Measurements from ENCODE around the gene CACNA2D4. TPM values are rescaled to one million over a fixed set of nuclear protein-coding genes. Genes with fewer than 3 reads are reported as not detected.

Gene CACNA2D4
- total RNA-seq, 1 donor from 2014 or later, result 6.1 TPM

DNA sequence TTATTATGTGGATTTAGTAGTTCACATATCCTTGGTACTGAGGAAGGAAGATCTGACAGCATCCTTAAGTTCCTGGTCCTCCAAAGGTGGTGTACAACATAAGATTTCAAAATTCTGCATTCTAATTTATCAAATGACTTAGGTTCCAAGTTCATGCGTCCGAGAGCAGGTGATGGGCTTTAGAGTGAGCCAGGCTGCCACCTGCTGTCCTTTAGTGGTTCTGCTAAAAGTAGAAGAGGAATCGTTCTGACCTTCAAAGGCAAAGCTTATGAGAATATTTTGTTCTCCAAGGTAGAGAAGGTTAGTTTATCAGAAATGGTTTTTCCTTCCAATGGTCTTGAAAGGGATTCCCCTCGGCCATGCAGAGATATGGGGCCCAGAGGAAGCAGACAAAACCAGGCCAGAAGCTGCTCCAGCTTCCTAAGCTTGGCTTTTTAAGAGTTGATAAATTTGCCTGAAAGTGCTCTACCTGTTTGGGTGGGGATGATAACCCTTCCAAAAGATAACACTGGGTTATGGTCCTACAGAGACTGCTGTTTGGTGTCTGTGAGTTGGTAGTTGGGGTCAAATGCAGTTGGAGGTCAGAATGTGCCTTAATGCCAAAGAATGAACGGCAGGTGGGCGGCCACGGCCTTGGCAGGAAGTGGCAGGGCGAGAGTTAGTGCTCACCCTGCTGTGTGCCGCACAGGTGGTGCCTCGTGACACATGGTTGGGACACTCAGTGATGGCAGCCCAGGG is 127.2 kb downstream of the CACNA2D4 start:
- H3K4me1 Mint-ChIP-seq (ENCODE audit: low read depth), result peaks cover 26% of the 10 kb centered on the region
- no peaks in the 10 kb centered on the region for H3K9me3 Mint-ChIP-seq
- intact Hi-C loops (cut with micrococcal nuclease), result loop anchor here (1.0 kb wide), 4 partner anchors 139 to 673 kb away; no protein-coding TSS in a partner anchor
- H3K27me3 Mint-ChIP-seq (ENCODE audit: insufficient read depth), result no peaks in the 10 kb centered on the region
- H3K36me3 Mint-ChIP-seq (ENCODE audit: low read depth), result peaks cover 6% of the 10 kb centered on the region
- no peak overlapping the region for H3K27ac Mint-ChIP-seq
- DNase-seq (ENCODE audit: low spot score), result peak; percentile 50
- H3K4me3 Mint-ChIP-seq, result no peak overlapping the region

DNA sequence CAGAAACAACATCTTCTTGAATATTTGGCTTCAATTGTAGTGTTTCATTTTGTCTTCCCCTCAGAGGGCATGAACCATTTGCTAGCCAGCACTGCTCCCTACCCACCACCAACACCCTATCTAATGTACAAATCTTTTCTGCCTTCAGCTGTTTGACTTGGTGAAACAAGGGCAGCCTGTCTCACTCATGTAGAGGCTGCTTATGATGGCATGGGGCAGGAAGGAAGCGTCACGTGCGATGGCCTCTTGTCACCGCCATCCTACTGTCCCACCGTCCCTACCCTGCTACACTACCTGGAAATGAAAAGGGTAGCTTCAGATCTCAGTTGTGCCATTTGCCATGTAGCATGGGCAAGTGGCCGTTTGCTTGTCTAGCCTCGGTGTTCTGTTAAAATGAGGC is 128.0 kb downstream of the CACNA2D4 start:
- H3K4me3 Mint-ChIP-seq, result no peak overlapping the region
- H3K9me3 Mint-ChIP-seq, result no peaks in the 10 kb centered on the region
- no peak for DNase-seq (ENCODE audit: low spot score)
- peaks cover 20% of the 10 kb centered on the region for H3K4me1 Mint-ChIP-seq (ENCODE audit: low read depth)
- H3K36me3 Mint-ChIP-seq (ENCODE audit: low read depth), result peaks cover 12% of the 10 kb centered on the region
- intact Hi-C loops (cut with micrococcal nuclease), result no loop called here
- no peaks in the 10 kb centered on the region for H3K27me3 Mint-ChIP-seq (ENCODE audit: insufficient read depth)
- H3K27ac Mint-ChIP-seq, result no peak overlapping the region

DNA sequence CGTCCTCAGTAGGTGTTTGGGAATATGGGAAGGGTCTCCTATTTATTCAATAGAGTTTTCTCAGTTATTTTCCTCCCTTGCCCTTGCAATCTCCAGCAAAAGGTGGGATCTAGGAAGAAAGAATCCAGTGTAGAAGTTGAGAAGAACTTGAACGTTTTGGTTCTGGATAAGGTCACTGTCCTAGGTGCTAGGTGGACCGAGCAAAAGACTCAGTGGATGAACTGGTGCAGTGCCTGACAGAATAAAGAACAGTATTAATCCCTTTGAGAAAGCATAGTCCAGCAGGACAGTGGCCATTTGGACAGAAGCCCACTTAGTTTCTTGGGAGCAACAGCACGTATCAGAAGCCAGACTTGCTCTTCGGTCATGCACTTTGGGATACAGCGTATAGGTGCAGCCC is 130.7 kb downstream of the CACNA2D4 start:
- H3K27ac Mint-ChIP-seq, result no peak overlapping the region
- intact Hi-C loops (cut with micrococcal nuclease), result no loop called here
- no peaks in the 10 kb centered on the region for H3K27me3 Mint-ChIP-seq (ENCODE audit: insufficient read depth)
- peaks cover 19% of the 10 kb centered on the region for H3K36me3 Mint-ChIP-seq (ENCODE audit: low read depth)
- no peak overlapping the region for H3K4me3 Mint-ChIP-seq
- no peaks in the 10 kb centered on the region for H3K9me3 Mint-ChIP-seq
- peaks cover 19% of the 10 kb centered on the region for H3K4me1 Mint-ChIP-seq (ENCODE audit: low read depth)
- DNase-seq (ENCODE audit: low spot score), result no peak

DNA sequence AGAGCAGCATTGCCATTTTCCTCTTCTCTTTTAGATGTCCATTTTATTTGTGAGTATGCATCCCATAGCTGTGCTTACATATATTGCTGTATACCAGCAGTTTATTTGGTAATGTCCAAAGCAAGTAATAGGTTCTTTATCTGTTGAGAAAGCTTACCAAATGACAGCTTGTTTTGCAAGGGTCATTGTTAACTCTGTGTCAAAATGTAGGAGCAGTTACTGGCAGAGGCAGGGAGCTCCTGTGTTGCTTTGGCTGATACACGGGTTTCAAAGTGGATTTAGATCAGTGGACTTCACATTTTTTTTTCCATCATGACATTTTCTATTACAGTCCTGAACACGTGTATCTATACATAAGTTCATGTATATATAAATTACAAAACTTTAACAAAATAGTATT is 136.2 kb downstream of the CACNA2D4 start:
- no peak for DNase-seq (ENCODE audit: low spot score)
- H3K4me1 Mint-ChIP-seq (ENCODE audit: low read depth), result no peaks in the 10 kb centered on the region
- peaks cover 30% of the 10 kb centered on the region for H3K36me3 Mint-ChIP-seq (ENCODE audit: low read depth)
- intact Hi-C loops (cut with micrococcal nuclease), result no loop called here
- H3K27me3 Mint-ChIP-seq (ENCODE audit: insufficient read depth), result no peaks in the 10 kb centered on the region
- no peak overlapping the region for H3K4me3 Mint-ChIP-seq
- H3K27ac Mint-ChIP-seq, result no peak overlapping the region
- H3K9me3 Mint-ChIP-seq, result no peaks in the 10 kb centered on the region

DNA sequence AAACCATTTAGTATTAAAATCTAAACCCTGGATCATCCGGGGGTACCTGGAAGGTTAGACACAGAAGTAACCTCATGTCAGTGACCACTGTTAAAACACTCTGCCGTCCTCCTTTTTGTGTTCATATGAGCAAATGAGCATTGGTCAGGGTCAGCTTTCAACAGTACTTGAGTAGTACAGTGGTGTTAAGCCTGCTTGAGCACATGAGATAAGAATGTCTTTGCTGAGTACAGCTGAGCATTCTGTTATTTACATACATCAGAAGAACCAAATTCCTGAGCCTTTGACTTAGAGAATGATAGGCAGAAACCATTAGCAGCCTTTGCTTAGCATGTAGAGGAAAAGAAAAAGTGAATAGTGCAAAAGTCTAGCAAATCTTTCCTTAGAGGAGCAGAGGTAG is 136.7 kb downstream of the CACNA2D4 start:
- no peaks in the 10 kb centered on the region for H3K4me1 Mint-ChIP-seq (ENCODE audit: low read depth)
- intact Hi-C loops (cut with micrococcal nuclease), result no loop called here
- peaks cover 28% of the 10 kb centered on the region for H3K36me3 Mint-ChIP-seq (ENCODE audit: low read depth)
- no peak overlapping the region for H3K4me3 Mint-ChIP-seq
- no peak for DNase-seq (ENCODE audit: low spot score)
- H3K27ac Mint-ChIP-seq, result no peak overlapping the region
- no peaks in the 10 kb centered on the region for H3K27me3 Mint-ChIP-seq (ENCODE audit: insufficient read depth)
- no peaks in the 10 kb centered on the region for H3K9me3 Mint-ChIP-seq

DNA sequence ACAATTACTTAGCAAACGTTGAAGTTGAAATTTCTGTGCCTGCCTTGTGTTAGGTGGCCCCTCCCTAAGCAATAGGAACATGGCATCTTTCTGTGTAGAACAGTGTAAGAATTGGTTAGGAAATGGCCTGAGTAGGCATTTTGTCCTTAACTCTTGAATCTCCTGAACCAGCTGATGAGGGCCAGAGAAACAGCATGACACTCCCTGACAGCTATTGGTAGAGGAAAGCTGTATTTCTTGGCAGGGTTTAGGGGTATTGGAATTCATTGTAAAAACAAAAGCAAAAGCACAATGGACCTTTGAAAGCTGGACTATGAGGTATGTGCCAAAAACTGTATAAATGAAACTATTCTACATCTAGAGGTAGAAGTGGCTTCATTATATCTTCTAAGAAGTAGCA is 138.7 kb downstream of the CACNA2D4 start:
- no peak for DNase-seq (ENCODE audit: low spot score)
- Mint-ChIP-seq H3K36me3 (ENCODE audit: low read depth) (peaks cover 29% of the 10 kb centered on the region), H3K9me3 (no peaks in the 10 kb centered on the region), H3K27me3 (ENCODE audit: insufficient read depth) (no peaks in the 10 kb centered on the region), H3K4me1 (ENCODE audit: low read depth) (peaks cover 17% of the 10 kb centered on the region), H3K4me3 (no peak overlapping the region), H3K27ac (no peak overlapping the region)
- intact Hi-C loops (cut with micrococcal nuclease), result no loop called here

DNA sequence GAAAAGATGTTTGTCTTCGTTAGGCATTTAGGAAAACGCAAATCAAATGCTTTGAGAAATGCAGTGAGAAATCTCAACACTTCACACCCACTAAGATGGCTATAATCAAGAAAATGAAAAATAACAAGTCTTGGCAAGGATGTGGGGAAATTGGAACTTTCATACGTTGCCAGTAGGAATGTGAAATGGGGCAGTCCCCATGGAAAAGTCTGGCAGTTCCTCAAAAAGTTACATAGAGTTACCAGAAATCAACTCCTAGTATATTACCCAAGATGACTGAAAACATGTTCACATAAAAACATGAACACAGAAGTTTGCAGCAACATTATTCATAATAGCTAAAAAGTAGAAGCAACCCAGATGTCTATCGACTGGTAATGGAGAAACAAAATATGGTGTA is 139.5 kb downstream of the CACNA2D4 start:
- Mint-ChIP-seq H3K4me1 (ENCODE audit: low read depth) (peaks cover 17% of the 10 kb centered on the region), H3K9me3 (no peaks in the 10 kb centered on the region), H3K36me3 (ENCODE audit: low read depth) (peaks cover 23% of the 10 kb centered on the region)

DNA sequence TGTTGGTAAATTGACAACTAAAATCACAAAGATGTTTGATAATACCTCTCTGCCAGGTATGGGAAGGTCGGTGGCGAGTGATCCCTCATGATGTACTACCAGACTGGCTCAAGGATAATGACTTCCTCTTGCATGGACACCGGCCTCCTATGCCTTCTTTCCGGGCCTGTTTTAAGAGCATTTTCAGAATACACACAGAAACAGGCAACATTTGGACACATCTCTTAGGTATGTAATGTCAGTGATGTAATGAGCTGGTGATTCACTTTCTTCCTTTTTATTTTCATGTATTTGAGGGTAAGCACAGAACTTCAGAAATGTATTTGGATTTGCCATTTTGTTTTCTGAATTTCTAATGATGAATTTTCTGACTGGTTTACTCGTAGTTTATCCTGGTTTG is 140.7 kb downstream of the CACNA2D4 start:
- no peaks in the 10 kb centered on the region for H3K27me3 Mint-ChIP-seq (ENCODE audit: insufficient read depth)
- H3K4me1 Mint-ChIP-seq (ENCODE audit: low read depth), result peaks cover 17% of the 10 kb centered on the region
- no peak overlapping the region for H3K4me3 Mint-ChIP-seq
- intact Hi-C loops (cut with micrococcal nuclease), result no loop called here
- no peak for DNase-seq (ENCODE audit: low spot score)
- no peak overlapping the region for H3K27ac Mint-ChIP-seq
- H3K9me3 Mint-ChIP-seq, result no peaks in the 10 kb centered on the region
- H3K36me3 Mint-ChIP-seq (ENCODE audit: low read depth), result peaks cover 24% of the 10 kb centered on the region

More for the DNA sequence above, 139.5 kb downstream of the CACNA2D4 start:
- Mint-ChIP-seq H3K4me3 (no peak overlapping the region), H3K27me3 (ENCODE audit: insufficient read depth) (no peaks in the 10 kb centered on the region), H3K27ac (no peak overlapping the region)
- intact Hi-C loops (cut with micrococcal nuclease), result no loop called here
- DNase-seq (ENCODE audit: low spot score), result no peak

DNA sequence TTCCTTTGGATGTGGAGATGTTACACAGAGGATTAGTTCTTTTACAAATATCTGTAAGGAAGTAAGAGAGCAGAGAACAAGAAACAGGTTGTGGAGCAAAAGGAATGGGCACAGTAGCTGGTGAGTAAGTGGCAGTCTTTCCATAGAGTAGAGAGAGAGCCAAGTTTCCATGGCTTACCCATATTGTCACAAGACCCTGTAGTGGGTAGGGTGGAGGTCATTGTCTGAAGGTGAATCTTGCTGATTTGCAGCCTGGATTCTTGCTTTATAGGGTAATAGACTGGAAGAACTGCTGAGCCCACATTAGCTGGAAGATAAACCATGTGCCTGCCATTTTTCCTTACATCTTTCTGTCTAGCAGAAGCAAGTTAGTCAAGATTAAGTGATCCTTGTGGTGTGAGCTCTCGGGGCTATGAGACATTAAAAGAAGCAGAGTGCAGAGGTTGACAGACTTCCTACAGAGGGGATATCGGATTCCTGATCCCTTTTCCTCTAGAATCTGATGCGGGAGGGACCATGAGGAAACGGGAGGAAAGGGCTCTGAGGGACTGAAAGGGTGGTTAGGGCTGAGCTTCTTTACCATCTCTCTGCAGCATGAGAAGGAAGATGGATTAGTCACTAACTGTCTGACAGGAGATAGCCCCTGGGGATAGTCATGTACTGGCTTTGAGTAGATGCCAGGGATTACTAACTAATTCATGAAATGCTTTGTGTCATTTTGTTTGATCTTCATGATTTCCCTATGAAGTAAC is 142.1 kb downstream of the CACNA2D4 start:
- Mint-ChIP-seq H3K4me1 (ENCODE audit: low read depth) (peaks cover 17% of the 10 kb centered on the region), H3K4me3 (no peak overlapping the region), H3K36me3 (ENCODE audit: low read depth) (peaks cover 24% of the 10 kb centered on the region), H3K27me3 (ENCODE audit: insufficient read depth) (no peaks in the 10 kb centered on the region), H3K9me3 (no peaks in the 10 kb centered on the region), H3K27ac (no peak overlapping the region)
- intact Hi-C loops (cut with micrococcal nuclease), result no loop called here
- no peak for DNase-seq (ENCODE audit: low spot score)

DNA sequence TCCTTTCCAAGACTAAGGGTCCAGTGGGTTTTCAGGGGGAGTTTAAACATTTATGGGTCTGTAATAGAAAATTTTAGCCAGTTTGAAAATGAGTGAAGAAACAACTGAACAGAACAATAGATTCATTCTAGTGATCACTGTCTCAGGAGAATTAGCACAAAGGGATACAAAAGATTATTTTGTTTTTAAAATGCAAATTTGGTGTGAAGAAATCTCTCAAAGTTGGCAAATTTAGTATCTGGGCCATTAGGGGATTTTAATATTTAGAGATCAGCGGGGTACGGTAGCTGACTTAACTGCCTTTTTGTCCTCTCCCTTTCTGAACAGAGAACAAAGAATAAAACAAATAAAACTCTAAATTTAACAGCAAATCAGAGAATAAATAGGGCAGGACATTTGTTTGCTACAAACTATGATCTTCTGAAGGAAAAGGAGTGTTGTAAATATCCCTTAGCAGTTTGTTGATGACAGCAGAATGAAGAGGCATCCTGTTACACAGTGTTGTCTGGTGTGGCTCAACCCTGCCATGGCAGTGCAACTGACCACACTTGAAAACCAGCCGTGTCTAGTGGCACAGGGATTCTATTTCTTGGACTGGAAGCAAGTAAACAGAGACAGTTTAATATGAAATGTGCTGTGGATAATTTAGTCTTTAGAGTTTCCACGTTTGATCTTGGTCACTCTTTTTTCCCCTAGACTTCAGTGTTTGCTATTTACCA is 144.4 kb downstream of the CACNA2D4 start:
- H3K36me3 Mint-ChIP-seq (ENCODE audit: low read depth), result peaks cover 17% of the 10 kb centered on the region
- intact Hi-C loops (cut with micrococcal nuclease), result no loop called here

DNA sequence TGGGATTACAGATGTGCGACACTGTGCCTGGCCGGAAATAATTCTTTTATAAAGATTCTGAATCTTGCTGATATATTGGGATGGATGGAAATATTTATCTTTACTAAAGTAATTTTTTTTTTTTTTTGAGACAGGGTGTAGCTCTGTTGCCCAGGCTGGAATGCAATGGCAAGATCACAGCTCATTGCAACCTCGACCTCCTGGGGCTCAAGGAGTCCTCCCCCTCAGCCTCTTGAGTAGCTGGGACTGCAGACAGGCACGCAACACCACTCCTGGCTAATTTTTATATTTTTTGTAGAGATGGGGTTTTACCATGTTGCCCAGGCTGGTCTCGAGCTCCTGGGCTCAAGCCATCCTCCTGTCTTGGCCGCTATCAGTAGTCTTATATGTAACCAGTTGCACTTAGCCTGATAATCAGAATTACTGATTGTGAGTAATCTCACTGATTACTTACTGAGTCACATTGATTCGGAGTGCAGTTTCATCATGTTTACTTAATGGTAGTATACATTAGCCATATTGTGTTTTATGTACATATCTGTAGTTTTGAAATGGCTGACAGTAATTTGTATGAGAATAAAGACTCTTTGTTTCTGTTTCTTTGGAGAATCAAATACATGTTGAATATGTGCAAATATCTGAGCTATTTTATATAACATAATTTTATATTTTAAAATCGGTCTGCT is 148.5 kb downstream of the CACNA2D4 start:
- Mint-ChIP-seq H3K27me3 (ENCODE audit: insufficient read depth) (no peaks in the 10 kb centered on the region), H3K27ac (no peak overlapping the region), H3K4me1 (ENCODE audit: low read depth) (no peaks in the 10 kb centered on the region), H3K9me3 (no peaks in the 10 kb centered on the region), H3K4me3 (no peak overlapping the region), H3K36me3 (ENCODE audit: low read depth) (peaks cover 7% of the 10 kb centered on the region)
- DNase-seq (ENCODE audit: low spot score), result no peak
- intact Hi-C loops (cut with micrococcal nuclease), result no loop called here

More for the DNA sequence above, 144.4 kb downstream of the CACNA2D4 start:
- H3K9me3 Mint-ChIP-seq, result no peaks in the 10 kb centered on the region
- H3K27ac Mint-ChIP-seq, result no peak overlapping the region
- no peaks in the 10 kb centered on the region for H3K27me3 Mint-ChIP-seq (ENCODE audit: insufficient read depth)
- no peak for DNase-seq (ENCODE audit: low spot score)
- no peak overlapping the region for H3K4me3 Mint-ChIP-seq
- H3K4me1 Mint-ChIP-seq (ENCODE audit: low read depth), result peaks cover 17% of the 10 kb centered on the region

DNA sequence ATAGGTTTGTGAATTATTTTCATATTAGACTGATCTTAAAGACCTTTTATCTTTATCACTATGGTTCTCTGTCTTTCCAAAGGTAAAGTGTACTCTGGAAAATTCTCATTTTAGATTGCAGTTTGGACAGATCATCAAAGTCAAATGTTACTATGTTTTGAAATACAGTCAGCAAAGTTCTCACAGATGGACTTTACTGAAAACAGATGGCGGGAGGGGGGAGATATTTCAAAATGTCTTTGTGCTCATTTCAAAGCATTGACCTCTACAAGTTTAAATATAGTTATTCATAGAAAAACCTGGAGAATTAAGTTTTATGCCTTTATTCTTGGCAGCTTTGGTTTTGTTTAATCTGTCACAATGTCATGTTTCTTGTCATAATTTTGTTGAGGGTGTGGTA is 149.8 kb downstream of the CACNA2D4 start:
- no peak overlapping the region for H3K27ac Mint-ChIP-seq
- no peaks in the 10 kb centered on the region for H3K4me1 Mint-ChIP-seq (ENCODE audit: low read depth)
- peaks cover 5% of the 10 kb centered on the region for H3K36me3 Mint-ChIP-seq (ENCODE audit: low read depth)
- no peaks in the 10 kb centered on the region for H3K27me3 Mint-ChIP-seq (ENCODE audit: insufficient read depth)
- intact Hi-C loops (cut with micrococcal nuclease), result no loop called here
- no peak overlapping the region for H3K4me3 Mint-ChIP-seq
- DNase-seq (ENCODE audit: low spot score), result no peak
- no peaks in the 10 kb centered on the region for H3K9me3 Mint-ChIP-seq
